AG09309 (cell line): ENCODE results near the gene TYROBP.

Experiments
- DNase-seq: peaks from one replicate; pipeline ENCODE4 v3.0.0-alpha.2; 2010; ENCODE audit warnings: low read depth
- H3K4me3 ChIP-seq: 2 replicates; pipeline ENCODE4 v1.5.1; 2011; ENCODE audit warnings: mild to moderate bottlenecking, low read depth, low read length, moderate library complexity; ENCODE audit not compliant: control insufficient read depth
- TF ChIP-seq, protein P1 (sequence below): IDR thresholded peaks from 2 replicates; pipeline ENCODE4 v1.5.1; 2011; ENCODE audit warnings: mild to moderate bottlenecking, low read depth, low read length, inconsistent platforms; ENCODE audit not compliant: insufficient read depth, control insufficient read depth; ENCODE audit errors: missing control alignments

Gene TYROBP

GRCh38 chr19:35863018-35863417 lies 45.1 kb downstream of the TYROBP start:
- DNase-seq = no peak
- H3K4me3 ChIP-seq = no peak overlapping the region
- TF ChIP-seq, protein P1, sequence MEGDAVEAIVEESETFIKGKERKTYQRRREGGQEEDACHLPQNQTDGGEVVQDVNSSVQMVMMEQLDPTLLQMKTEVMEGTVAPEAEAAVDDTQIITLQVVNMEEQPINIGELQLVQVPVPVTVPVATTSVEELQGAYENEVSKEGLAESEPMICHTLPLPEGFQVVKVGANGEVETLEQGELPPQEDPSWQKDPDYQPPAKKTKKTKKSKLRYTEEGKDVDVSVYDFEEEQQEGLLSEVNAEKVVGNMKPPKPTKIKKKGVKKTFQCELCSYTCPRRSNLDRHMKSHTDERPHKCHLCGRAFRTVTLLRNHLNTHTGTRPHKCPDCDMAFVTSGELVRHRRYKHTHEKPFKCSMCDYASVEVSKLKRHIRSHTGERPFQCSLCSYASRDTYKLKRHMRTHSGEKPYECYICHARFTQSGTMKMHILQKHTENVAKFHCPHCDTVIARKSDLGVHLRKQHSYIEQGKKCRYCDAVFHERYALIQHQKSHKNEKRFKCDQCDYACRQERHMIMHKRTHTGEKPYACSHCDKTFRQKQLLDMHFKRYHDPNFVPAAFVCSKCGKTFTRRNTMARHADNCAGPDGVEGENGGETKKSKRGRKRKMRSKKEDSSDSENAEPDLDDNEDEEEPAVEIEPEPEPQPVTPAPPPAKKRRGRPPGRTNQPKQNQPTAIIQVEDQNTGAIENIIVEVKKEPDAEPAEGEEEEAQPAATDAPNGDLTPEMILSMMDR = no peak

DNA sequence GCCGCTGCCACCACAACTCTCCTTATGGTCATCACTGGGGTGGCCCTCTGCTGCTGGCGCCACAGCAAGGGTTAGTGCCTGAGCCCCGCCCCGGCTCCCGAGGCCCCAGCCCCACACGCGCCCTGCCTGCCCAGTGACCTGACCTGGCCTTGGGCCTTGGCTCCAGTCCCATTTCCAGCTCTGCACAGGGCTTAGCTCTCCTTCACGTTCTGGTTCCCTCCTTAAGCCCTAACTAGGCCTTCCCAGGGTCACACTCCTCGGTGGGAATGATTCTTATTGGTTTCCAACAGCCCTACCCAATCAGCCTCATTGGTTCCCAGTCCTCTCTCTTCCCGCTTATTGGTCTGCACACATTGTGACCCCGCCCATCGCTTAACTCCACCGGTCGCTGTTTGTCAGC lies 45.6 kb downstream of the TYROBP start:
- H3K4me3 ChIP-seq = no peak overlapping the region
- no peak for DNase-seq
- TF ChIP-seq, protein P1 = no peak

GRCh38 chr19:35861640-35862160 lies 46.4 kb downstream of the TYROBP start:
- TF ChIP-seq, protein P1 = no peak
- no peak overlapping the region for H3K4me3 ChIP-seq
- no peak for DNase-seq

- H3K4me3 ChIP-seq = no peak overlapping the region
- DNase-seq = no peak
- TF ChIP-seq, protein P1 = no peak
These were observed 47.1 kb downstream of the TYROBP start for GRCh38 chr19:35860818-35861639.

DNA sequence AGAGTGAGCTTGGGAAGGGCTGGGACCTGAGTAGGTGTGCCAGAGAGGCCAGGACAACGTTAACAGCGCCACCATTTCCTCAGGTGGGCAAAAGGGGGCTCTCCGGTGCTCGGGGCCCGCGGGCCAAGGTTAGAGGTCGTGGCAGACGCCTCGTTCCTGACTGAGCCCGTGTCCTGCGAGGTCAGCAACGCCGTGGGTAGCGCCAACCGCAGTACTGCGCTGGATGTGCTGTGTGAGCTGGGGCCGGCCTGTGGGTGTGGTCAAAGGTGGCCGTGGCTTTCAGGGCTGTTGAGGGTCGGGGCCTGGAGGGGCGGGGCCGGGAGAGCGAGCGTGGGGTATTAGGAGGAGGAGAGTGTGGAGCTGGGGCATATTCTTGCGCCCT lies 47.7 kb downstream of the TYROBP start:
- TF ChIP-seq, protein P1 = no peak
- DNase-seq = no peak
- H3K4me3 ChIP-seq = no peak overlapping the region

DNA sequence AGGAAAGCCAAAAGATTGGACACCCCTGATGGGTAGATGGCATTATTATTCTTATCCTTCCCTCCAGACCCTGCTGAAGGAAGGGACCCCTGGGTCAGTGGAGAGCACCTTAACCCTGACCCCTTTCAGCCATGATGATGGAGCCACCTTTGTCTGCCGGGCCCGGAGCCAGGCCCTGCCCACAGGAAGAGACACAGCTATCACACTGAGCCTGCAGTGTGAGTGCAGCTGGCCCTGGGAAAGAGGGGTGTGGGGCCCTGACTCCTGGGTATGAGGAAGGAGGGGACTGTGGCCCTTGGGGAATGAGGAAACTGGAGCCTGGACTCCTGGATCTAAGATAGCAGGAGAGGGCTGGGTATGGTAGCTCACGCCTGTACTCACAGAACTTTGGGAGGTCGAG lies 48.7 kb downstream of the TYROBP start:
- no peak overlapping the region for H3K4me3 ChIP-seq
- TF ChIP-seq, protein P1 = no peak
- DNase-seq = no peak
